Skeletal muscle satellite cell (primary cell): ENCODE results near the gene NEU1.
"Not testable (repeated sequence)": the region's sequence is repeated elsewhere in the genome, so short reads cannot be mapped to it uniquely, and the experiment has no call there.

Source experiments
- H3K27me3 ChIP-seq: 2 replicates; pipeline ENCODE4 v1.7.0; 2013; ENCODE audit warnings: low read length; ENCODE audit not compliant: control insufficient read depth, insufficient read depth
- H3K36me3 ChIP-seq: 2 replicates; pipeline ENCODE4 v1.7.0; 2013; ENCODE audit warnings: mild to moderate bottlenecking, control low read depth, low read length; ENCODE audit not compliant: insufficient read depth
- H3K4me1 ChIP-seq: 2 replicates; pipeline ENCODE4 v1.7.0; 2013; ENCODE audit warnings: low read length; ENCODE audit not compliant: control insufficient read depth, insufficient read depth
- H3K4me2 ChIP-seq: 2 replicates; pipeline ENCODE4 v1.7.0; 2013; ENCODE audit warnings: mild to moderate bottlenecking, low read length
- H3K4me3 ChIP-seq: 2 replicates; pipeline ENCODE4 v1.7.0; 2013; ENCODE audit warnings: low read length
- H3K9ac ChIP-seq: 2 replicates; pipeline ENCODE4 v1.7.0; 2013; ENCODE audit warnings: mild to moderate bottlenecking, low read depth, low read length, moderate library complexity
- H3K9me3 ChIP-seq: replicated peaks from 2 replicates; pipeline ENCODE4 v1.7.0; 2013; ENCODE audit warnings: mild to moderate bottlenecking, control low read depth, low read length

Gene NEU1

GRCh38 chr6:31878222-31878621 is 15.6 kb upstream of the NEU1 start:
- H3K36me3 ChIP-seq: peaks cover 32% of the 10 kb centered on the region
- H3K4me1 ChIP-seq: no peaks in the 10 kb centered on the region
- no peaks in the 10 kb centered on the region for H3K9me3 ChIP-seq
- H3K4me3 ChIP-seq: no peak overlapping the region
- H3K27me3 ChIP-seq: no peaks in the 10 kb centered on the region
- no peak overlapping the region for H3K9ac ChIP-seq
- no peak overlapping the region for H3K4me2 ChIP-seq

- Histone ChIP-seq H3K9ac (no peak overlapping the region), H3K9me3 (no peaks in the 10 kb centered on the region), H3K4me2 (no peak overlapping the region), H3K27me3 (no peaks in the 10 kb centered on the region), H3K4me1 (no peaks in the 10 kb centered on the region), H3K36me3 (peaks cover 27% of the 10 kb centered on the region), H3K4me3 (no peak overlapping the region)
These were observed 15.1 kb upstream of the NEU1 start for GRCh38 chr6:31877651-31878161.

GRCh38 chr6:31877125-31877650 is 14.6 kb upstream of the NEU1 start:
- Histone ChIP-seq H3K9me3 (no peaks in the 10 kb centered on the region), H3K27me3 (no peaks in the 10 kb centered on the region), H3K4me3 (no peak overlapping the region), H3K9ac (no peak overlapping the region), H3K36me3 (peaks cover 24% of the 10 kb centered on the region), H3K4me2 (no peak overlapping the region), H3K4me1 (no peaks in the 10 kb centered on the region)

- H3K4me2 ChIP-seq: no peak overlapping the region
- H3K9me3 ChIP-seq: no peaks in the 10 kb centered on the region
- H3K9ac ChIP-seq: no peak overlapping the region
- peaks cover 1% of the 10 kb centered on the region for H3K4me1 ChIP-seq
- H3K4me3 ChIP-seq: no peak overlapping the region
- peaks cover 19% of the 10 kb centered on the region for H3K36me3 ChIP-seq
- peaks cover 5% of the 10 kb centered on the region for H3K27me3 ChIP-seq
These were observed 13.7 kb upstream of the NEU1 start for GRCh38 chr6:31876357-31876756.

- peaks cover 6% of the 10 kb centered on the region for H3K4me1 ChIP-seq
- H3K9ac ChIP-seq: no peak overlapping the region
- H3K4me2 ChIP-seq: no peak overlapping the region
- peaks cover 7% of the 10 kb centered on the region for H3K27me3 ChIP-seq
- H3K36me3 ChIP-seq: peaks cover 14% of the 10 kb centered on the region
- H3K9me3 ChIP-seq: no peaks in the 10 kb centered on the region
- H3K4me3 ChIP-seq: no peak overlapping the region
These were observed 13.3 kb upstream of the NEU1 start for GRCh38 chr6:31875877-31876276.

- peaks cover 7% of the 10 kb centered on the region for H3K27me3 ChIP-seq
- H3K4me1 ChIP-seq: peaks cover 10% of the 10 kb centered on the region
- H3K4me2 ChIP-seq: no peak overlapping the region
- H3K4me3 ChIP-seq: no peak overlapping the region
- H3K9ac ChIP-seq: no peak overlapping the region
- H3K9me3 ChIP-seq: no peaks in the 10 kb centered on the region
- peaks cover 5% of the 10 kb centered on the region for H3K36me3 ChIP-seq
These were observed 12.4 kb upstream of the NEU1 start for GRCh38 chr6:31874836-31875572.

GRCh38 chr6:31874084-31874670 is 11.6 kb upstream of the NEU1 start:
- no peak overlapping the region for H3K4me2 ChIP-seq
- peaks cover 10% of the 10 kb centered on the region for H3K4me1 ChIP-seq
- no peak overlapping the region for H3K9ac ChIP-seq
- H3K4me3 ChIP-seq: no peak overlapping the region
- H3K27me3 ChIP-seq: peaks cover 8% of the 10 kb centered on the region
- H3K9me3 ChIP-seq: no peaks in the 10 kb centered on the region
- no peaks in the 10 kb centered on the region for H3K36me3 ChIP-seq

- peaks cover 12% of the 10 kb centered on the region for H3K27me3 ChIP-seq
These were observed 8.5 kb upstream of the NEU1 start for GRCh38 chr6:31871046-31871659.

GRCh38 chr6:31870385-31870921 is 7.8 kb upstream of the NEU1 start:
- Histone ChIP-seq H3K4me2 (no peak overlapping the region), H3K27me3 (peaks cover 12% of the 10 kb centered on the region), H3K36me3 (no peaks in the 10 kb centered on the region), H3K4me3 (no peak overlapping the region), H3K9ac (no peak overlapping the region), H3K4me1 (peaks cover 10% of the 10 kb centered on the region), H3K9me3 (no peaks in the 10 kb centered on the region)

More at GRCh38 chr6:31871046-31871659, 8.5 kb upstream of the NEU1 start:
- no peak overlapping the region for H3K9ac ChIP-seq
- H3K4me3 ChIP-seq: no peak overlapping the region
- H3K9me3 ChIP-seq: no peaks in the 10 kb centered on the region
- no peak overlapping the region for H3K4me2 ChIP-seq
- peaks cover 10% of the 10 kb centered on the region for H3K4me1 ChIP-seq
- H3K36me3 ChIP-seq: no peaks in the 10 kb centered on the region

- peaks cover 12% of the 10 kb centered on the region for H3K4me1 ChIP-seq
- no peak overlapping the region for H3K4me2 ChIP-seq
- peaks cover 12% of the 10 kb centered on the region for H3K27me3 ChIP-seq
- no peaks in the 10 kb centered on the region for H3K36me3 ChIP-seq
- no peak overlapping the region for H3K9ac ChIP-seq
- H3K4me3 ChIP-seq: no peak overlapping the region
- no peaks in the 10 kb centered on the region for H3K9me3 ChIP-seq
These were observed 6.7 kb upstream of the NEU1 start for GRCh38 chr6:31869343-31869742.

GRCh38 chr6:31868658-31868971 is 6.0 kb upstream of the NEU1 start:
- H3K9ac ChIP-seq, H3K36me3 ChIP-seq, H3K4me2 ChIP-seq, H3K4me3 ChIP-seq, H3K9me3 ChIP-seq: not testable (repeated sequence)
- peaks cover 12% of the 10 kb centered on the region for H3K27me3 ChIP-seq
- peaks cover 16% of the 10 kb centered on the region for H3K4me1 ChIP-seq
